ENCODE results near the gene SLC9A9.
"Not testable (repeated sequence)": the region's sequence is repeated elsewhere in the genome, so short reads cannot be mapped to it uniquely, and the experiment has no call there.

The SLC9A9 gene

GRCh38 chr3:143847787-143848631 lies at the start of gene SLC9A9:
TSS of gene SLC9A9 (minus strand) at chr3:143848468. CDS start at chr3:143848322, 146 bp downstream.
- FAIRE-seq = peak; percentile 56

GRCh38 chr3:143897576-143898295 lies 49.5 kb upstream of the SLC9A9 start:
- FAIRE-seq = peak; percentile 5

GRCh38 chr3:143896486-143896885 lies 48.2 kb upstream of the SLC9A9 start:
- FAIRE-seq = no peak

GRCh38 chr3:143895805-143896204 lies 47.5 kb upstream of the SLC9A9 start:
- FAIRE-seq = no peak

- FAIRE-seq = no peak
Observed at GRCh38 chr3:143888846-143889245, 40.6 kb upstream of the SLC9A9 start.

GRCh38 chr3:143888166-143888565 lies 39.9 kb upstream of the SLC9A9 start:
- FAIRE-seq = no peak

- FAIRE-seq = peak; percentile 5
Observed at GRCh38 chr3:143885780-143886427, 37.6 kb upstream of the SLC9A9 start.

GRCh38 chr3:143884861-143885260 lies 36.6 kb upstream of the SLC9A9 start:
- no peak for FAIRE-seq

GRCh38 chr3:143883151-143883550 lies 34.9 kb upstream of the SLC9A9 start:
- FAIRE-seq = no peak

GRCh38 chr3:143881095-143881494 lies 32.8 kb upstream of the SLC9A9 start:
- no peak for FAIRE-seq

GRCh38 chr3:143875546-143875945 lies 27.3 kb upstream of the SLC9A9 start:
- no peak for FAIRE-seq

GRCh38 chr3:143873553-143873952 lies 25.3 kb upstream of the SLC9A9 start:
- FAIRE-seq = not testable (repeated sequence)

- no peak for FAIRE-seq
Observed at GRCh38 chr3:143865302-143865701, 17.0 kb upstream of the SLC9A9 start.

- FAIRE-seq = no peak
Observed at GRCh38 chr3:143859465-143860203, 11.4 kb upstream of the SLC9A9 start.

GRCh38 chr3:143856252-143856970 lies 8.1 kb upstream of the SLC9A9 start:
- FAIRE-seq = no peak

- no peak for FAIRE-seq
Observed at GRCh38 chr3:143855183-143855582, 6.9 kb upstream of the SLC9A9 start.

- FAIRE-seq = no peak
Observed at GRCh38 chr3:143851331-143852017, 3.2 kb upstream of the SLC9A9 start.

- no peak for FAIRE-seq
Observed at GRCh38 chr3:143850877-143851276, 2.6 kb upstream of the SLC9A9 start.

- FAIRE-seq = no peak
Observed at GRCh38 chr3:143849854-143850549, 1.7 kb upstream of the SLC9A9 start.

GRCh38 chr3:143848704-143849103 lies 436 bp upstream of the SLC9A9 start:
- no peak for FAIRE-seq

- no peak for FAIRE-seq
Observed at GRCh38 chr3:143843587-143843986, 4.7 kb downstream of the SLC9A9 start.

Data from islet of Langerhans (tissue), 1 donor.